GM19468 (cell line): ENCODE results near the gene PCDHGB3.
"Not testable (repeated sequence)": the region's sequence is repeated elsewhere in the genome, so short reads cannot be mapped to it uniquely, and the experiment has no call there.

Experiments
- ATAC-seq: cut with Tn5 transposase; IDR thresholded peaks from one replicate; pipeline ENCODE4 v1.9.1; 2021; ENCODE audit warnings: mild to moderate bottlenecking, moderate library complexity, moderate number of reproducible peaks; ENCODE audit not compliant: unreplicated experiment; ENCODE audit errors: extremely low read depth

The PCDHGB3 gene

DNA sequence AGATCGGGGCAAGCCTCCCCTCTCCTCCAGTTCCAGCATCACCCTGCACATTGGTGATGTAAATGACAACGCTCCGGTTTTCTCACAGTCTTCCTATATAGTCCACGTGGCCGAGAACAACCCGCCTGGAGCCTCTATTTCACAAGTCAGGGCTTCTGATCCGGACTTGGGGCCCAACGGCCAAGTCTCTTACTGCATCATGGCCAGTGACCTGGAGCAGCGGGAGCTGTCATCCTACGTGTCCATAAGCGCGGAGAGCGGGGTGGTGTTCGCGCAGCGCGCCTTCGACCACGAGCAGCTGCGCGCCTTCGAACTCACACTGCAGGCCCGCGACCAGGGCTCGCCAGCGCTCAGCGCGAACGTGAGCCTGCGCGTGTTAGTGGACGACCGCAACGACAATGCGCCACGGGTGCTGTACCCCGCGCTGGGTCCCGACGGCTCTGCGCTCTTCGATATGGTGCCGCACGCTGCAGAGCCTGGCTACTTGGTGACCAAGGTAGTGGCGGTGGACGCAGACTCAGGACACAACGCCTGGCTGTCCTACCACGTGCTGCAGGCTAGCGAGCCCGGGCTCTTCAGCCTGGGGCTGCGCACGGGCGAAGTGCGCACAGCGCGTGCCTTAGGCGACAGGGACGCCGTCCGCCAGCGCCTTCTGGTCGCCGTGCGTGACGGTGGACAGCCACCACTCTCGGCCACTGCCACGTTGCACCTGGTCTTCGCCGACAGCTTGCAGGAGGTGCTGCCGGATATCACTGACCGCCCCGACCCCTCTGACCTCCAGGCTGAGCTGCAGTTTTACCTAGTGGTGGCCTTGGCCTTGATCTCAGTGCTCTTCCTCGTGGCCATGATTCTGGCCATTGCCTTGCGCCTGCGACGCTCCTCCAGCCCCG lies 19.4 kb downstream of the PCDHGB3 start:
- ATAC-seq: no peak

DNA sequence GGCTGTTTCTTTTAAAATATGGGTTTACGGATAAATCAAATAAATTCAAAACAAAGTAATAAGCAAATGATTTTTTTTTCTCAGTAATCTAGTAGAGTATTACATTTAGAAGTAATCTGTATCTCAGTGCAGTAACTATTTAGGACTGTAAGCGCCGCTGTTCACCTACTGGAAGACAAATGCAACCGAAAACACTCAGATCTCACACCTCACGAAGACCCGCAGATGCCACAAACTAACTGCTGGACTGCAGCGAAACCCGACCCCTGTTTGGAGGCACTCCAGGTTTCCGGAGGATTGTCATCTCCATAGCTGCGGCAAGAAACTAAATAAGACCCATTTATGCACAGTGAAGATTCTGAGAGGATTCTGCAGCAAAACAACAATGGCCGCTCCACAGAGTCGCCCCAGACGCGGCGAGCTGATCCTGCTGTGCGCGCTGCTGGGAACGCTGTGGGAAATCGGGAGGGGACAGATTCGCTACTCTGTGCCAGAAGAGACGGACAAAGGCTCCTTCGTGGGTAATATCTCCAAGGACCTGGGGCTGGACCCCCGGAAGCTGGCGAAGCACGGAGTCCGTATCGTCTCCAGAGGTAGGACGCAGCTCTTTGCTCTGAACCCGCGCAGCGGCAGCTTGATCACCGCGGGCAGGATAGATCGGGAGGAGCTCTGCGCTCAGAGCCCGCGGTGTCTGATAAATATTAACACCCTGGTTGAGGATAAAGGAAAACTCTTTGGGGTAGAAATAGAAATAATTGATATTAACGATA lies 22.6 kb downstream of the PCDHGB3 start, which contains the start of gene PCDHGA8:
PCDHGA8 (plus strand) TSS at position 205 of the 770 bp plus-strand sequence; CDS start at position 386, 181 bp downstream.
- ATAC-seq: no peak

DNA sequence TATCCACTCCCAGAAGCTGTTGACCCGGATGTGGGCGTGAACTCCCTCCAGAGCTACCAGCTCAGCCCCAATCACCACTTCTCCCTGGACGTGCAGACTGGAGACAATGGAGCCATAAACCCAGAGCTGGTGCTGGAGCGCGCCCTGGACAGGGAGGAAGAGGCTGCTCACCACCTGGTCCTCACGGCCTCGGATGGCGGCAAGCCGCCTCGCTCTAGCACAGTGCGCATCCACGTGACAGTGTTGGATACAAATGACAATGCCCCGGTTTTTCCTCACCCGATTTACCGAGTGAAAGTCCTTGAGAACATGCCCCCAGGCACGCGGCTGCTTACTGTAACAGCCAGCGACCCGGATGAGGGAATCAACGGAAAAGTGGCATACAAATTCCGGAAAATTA lies 23.2 kb downstream of the PCDHGB3 start:
- no peak for ATAC-seq

DNA sequence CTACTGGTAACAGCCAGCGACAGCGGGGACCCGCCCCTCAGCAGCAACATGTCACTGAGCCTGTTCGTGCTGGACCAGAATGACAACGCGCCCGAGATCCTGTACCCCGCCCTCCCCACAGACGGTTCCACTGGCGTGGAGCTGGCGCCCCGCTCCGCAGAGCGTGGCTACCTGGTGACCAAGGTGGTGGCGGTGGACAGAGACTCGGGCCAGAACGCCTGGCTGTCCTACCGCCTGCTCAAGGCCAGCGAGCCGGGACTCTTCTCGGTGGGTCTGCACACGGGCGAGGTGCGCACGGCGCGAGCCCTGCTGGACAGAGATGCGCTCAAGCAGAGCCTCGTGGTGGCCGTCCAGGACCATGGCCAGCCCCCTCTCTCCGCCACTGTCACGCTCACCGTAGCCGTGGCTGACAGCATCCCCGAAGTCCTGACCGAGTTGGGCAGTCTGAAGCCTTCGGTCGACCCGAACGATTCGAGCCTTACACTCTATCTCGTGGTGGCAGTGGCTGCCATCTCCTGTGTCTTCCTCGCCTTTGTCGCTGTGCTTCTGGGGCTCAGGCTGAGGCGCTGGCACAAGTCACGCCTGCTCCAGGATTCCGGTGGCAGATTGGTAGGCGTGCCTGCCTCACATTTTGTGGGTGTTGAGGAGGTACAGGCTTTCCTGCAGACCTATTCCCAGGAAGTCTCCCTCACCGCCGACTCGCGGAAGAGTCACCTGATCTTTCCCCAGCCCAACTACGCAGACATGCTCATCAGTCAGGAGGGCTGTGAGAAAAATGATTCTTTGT lies 24.6 kb downstream of the PCDHGB3 start:
- ATAC-seq: not testable (repeated sequence)

GRCh38 chr5:141397756-141398551 lies 27.9 kb downstream of the PCDHGB3 start, which contains the start of gene PCDHGB5:
TSS of gene PCDHGB5 (plus strand) at chr5:141397947. CDS start at chr5:141398128, 181 bp downstream.
- ATAC-seq: peak; percentile 70

DNA sequence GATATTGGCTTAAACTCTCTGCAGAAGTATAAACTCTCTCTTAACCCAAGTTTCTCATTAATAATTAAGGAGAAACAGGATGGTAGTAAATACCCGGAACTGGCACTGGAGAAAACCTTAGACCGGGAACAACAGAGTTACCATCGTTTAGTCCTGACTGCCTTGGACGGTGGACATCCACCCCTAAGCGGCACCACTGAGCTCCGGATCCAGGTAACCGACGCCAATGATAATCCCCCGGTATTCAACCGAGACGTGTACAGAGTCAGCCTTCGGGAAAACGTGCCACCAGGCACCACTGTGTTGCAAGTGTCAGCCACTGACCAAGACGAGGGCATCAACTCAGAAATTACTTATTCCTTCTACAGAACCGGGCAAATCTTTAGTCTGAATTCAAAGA lies 28.6 kb downstream of the PCDHGB3 start:
- no peak for ATAC-seq

- ATAC-seq: no peak
Observed at GRCh38 chr5:141399555-141400258, 29.7 kb downstream of the PCDHGB3 start.

DNA sequence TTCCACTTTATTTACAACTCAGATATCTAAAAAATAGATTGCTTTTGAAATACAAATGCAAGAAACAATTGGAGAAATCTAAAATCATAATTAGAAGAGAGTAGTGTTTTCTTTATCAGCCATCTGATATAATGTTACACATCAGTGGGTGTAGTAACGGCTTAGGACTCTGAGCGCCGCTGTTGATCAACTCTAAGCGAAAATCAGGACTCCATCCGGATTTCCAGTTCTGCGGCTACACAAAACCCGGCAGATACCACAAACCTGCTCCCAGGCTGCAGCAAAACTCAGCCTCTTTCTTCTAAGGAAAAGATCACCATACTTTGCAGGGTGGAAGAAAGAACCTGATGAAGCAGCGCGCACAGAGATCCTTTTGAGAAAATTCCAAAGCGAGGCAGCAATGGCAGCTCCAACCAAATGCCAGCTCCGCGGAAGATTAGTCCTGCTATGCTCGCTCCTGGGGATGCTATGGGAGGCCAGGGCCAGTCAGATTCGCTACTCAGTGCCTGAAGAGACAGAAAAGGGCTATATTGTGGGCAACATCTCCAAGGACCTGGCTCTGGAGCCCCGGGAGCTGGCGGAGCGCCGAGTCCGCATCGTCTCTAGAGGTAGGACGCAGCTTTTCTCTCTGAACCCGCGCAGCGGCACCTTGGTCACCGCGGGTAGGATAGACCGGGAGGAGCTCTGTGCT lies 32.7 kb downstream of the PCDHGB3 start, which contains the start of gene PCDHGA9:
PCDHGA9 (plus strand) TSS at position 226 of the 691 bp plus-strand sequence; CDS start at position 401, 175 bp downstream.
- no peak for ATAC-seq

DNA sequence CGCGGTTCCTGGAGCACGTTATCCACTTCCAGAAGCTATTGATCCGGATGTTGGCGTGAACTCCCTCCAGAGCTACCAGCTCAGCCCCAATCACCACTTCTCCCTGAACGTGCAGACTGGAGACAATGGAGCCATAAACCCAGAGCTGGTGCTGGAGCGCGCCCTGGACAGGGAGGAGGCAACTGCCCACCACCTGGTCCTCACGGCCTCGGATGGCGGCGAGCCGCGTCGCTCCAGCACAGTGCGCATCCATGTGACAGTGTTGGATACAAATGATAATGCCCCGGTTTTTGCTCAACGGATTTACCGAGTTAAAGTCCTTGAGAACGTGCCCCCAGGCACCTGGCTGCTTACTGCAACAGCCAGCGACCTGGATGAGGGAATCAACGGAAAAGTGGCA lies 33.3 kb downstream of the PCDHGB3 start:
- no peak for ATAC-seq

- ATAC-seq: not testable (repeated sequence)
Observed at GRCh38 chr5:141407790-141408505, 37.9 kb downstream of the PCDHGB3 start, which contains the start of gene PCDHGB6. TSS of gene PCDHGB6 (plus strand) at chr5:141408021. CDS start at chr5:141408203, 182 bp downstream.

GRCh38 chr5:141409598-141410306 lies 39.7 kb downstream of the PCDHGB3 start:
- ATAC-seq: no peak

GRCh38 chr5:141411575-141411974 lies 41.5 kb downstream of the PCDHGB3 start:
- ATAC-seq: no peak

DNA sequence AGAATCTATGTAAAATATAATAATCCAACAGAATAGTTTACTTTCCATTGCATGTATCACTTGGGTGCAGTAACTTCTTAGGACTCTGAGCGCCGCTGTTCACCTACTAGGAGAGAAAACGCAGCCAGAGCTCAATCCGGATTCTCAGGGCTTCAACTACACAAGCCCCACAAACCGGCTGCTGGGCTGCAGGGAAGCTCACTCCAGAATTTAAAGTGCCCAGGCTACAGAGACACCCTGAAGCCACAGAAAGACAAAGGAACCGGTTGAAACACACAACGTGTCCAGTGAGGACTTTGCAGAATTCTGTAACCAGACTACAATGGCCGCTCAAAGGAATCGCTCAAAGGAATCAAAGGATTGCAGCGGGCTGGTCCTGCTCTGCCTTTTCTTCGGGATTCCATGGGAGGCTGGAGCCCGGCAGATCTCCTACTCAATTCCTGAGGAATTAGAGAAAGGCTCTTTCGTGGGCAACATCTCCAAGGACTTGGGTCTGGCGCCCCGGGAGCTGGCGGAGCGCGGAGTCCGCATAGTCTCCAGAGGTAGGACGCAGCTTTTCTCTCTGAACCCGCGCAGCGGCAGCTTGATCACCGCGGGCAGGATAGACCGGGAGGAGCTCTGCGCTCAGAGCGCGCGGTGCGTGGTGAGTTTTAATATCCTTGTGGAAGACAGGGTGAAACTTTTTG lies 43.0 kb downstream of the PCDHGB3 start, which contains the start of gene PCDHGA10:
PCDHGA10 (plus strand) TSS at position 134 of the 686 bp plus-strand sequence; CDS start at position 323, 189 bp downstream.
- peak; percentile 53 for ATAC-seq

DNA sequence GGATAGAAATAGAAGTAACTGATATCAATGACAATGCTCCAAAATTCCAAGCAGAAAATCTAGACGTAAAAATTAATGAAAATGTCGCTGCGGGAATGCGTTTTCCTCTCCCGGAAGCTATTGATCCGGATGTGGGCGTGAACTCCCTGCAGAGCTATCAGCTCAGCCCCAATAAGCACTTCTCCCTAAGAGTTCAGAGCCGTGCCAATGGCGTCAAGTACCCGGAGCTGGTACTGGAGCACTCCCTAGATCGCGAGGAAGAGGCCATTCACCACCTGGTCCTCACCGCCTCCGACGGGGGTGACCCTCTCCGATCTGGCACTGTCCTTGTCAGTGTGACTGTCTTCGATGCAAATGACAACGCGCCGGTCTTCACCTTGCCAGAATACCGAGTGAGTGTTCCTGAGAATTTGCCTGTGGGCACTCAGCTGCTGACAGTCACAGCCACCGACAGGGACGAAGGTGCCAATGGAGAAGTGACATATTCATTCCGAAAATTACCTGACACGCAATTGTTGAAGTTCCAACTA lies 43.6 kb downstream of the PCDHGB3 start:
- no peak for ATAC-seq

GRCh38 chr5:141414548-141415274 lies 44.7 kb downstream of the PCDHGB3 start:
- not testable (repeated sequence) for ATAC-seq
